Naive B cell (primary cell): ENCODE measurements around the gene DDX42. TPM values are rescaled to one million over a fixed set of nuclear protein-coding genes. Genes with fewer than 3 reads are reported as not detected.
A peak's percentile ranks its signal among the peaks of the same experiment; 100 is the strongest.

ENCODE experiments used
- ATAC-seq, 2 donors: fragments of 150-1000 bp; cut with Tn5 transposase; 2 replicates each; pipeline ENCODE4 v1.10.0; 2021; ENCODE audit warnings: low read depth in 2 of 2, mild to moderate bottlenecking in 2 of 2, moderate library complexity in 2 of 2
- DNase-seq: peaks from one replicate; pipeline ENCODE4 v3.0.0; 2022
- H3K27ac Mint-ChIP-seq, 6 donors: one replicate each; pipeline ENCODE4 v1.8.0; 2020 to 2022; ENCODE audit warnings: mild to moderate bottlenecking in 6 of 6, mixed read lengths in 6 of 6, moderate library complexity in 5 of 6, inconsistent platforms in 2 of 6
- H3K27me3 Mint-ChIP-seq, 3 donors: one replicate each; pipeline ENCODE4 v1.8.0; 2021 to 2022; ENCODE audit warnings: mixed read lengths in 3 of 3, mild to moderate bottlenecking in 1 of 3
- H3K36me3 Mint-ChIP-seq, 2 donors: one replicate each; pipeline ENCODE4 v1.8.0; 2020 to 2022; ENCODE audit warnings: mixed read lengths in 2 of 2, inconsistent platforms in 1 of 2, mild to moderate bottlenecking in 1 of 2
- H3K4me1 Mint-ChIP-seq, 3 donors: one replicate each; pipeline ENCODE4 v1.8.0; 2020 to 2022; ENCODE audit warnings: mixed read lengths in 3 of 3, inconsistent platforms in 1 of 3, mild to moderate bottlenecking in 1 of 3, moderate library complexity in 1 of 3
- H3K4me3 Mint-ChIP-seq, 8 donors: one replicate each; pipeline ENCODE4 v1.8.0; 2020 to 2022; ENCODE audit warnings: mild to moderate bottlenecking in 8 of 8, mixed read lengths in 8 of 8, moderate library complexity in 8 of 8, inconsistent platforms in 2 of 8
- H3K9me3 Mint-ChIP-seq, 7 donors: one replicate each; pipeline ENCODE4 v1.8.0; 2020 to 2022; ENCODE audit warnings: mixed read lengths in 7 of 7, mild to moderate bottlenecking in 5 of 7, inconsistent platforms in 2 of 7, moderate library complexity in 1 of 7
- polyA plus RNA-seq, 6 donors: library from polyadenylated mRNA; unstranded; fragments of 300-500 nt; fragmentation: Illumina TruSeq; gene quantifications; one replicate each; pipeline ENCODE4 v1.2.3, GENCODE V29; 2021; ENCODE audit warnings: low read depth in 6 of 6

The DDX42 gene
- 10 to 100 TPM in 4 of 6 donors, 1 to 10 TPM in 2; 6.3 to 24.1 (median 13.5) TPM for polyA plus RNA-seq

GRCh38 chr17:63774141-63774968, at the start of gene DDX42:
Gene DDX42 (plus strand): TSS chr17:63774170. CDS start chr17:63787050, 12,880 bp downstream.
- H3K27ac Mint-ChIP-seq: peak within 1 kb of the TSS; percentile 97 to 100 (median 99)
- H3K27me3 Mint-ChIP-seq: no peaks in the 10 kb centered on the region
- no peaks in the 10 kb centered on the region for H3K9me3 Mint-ChIP-seq
- peaks cover 44 to 71% (median 67%) of the 10 kb centered on the region in 3 donors for H3K4me1 Mint-ChIP-seq
- DNase-seq (no peak), ATAC-seq (peak; percentile 6 to 11)
- H3K36me3 Mint-ChIP-seq: no peaks in the 10 kb centered on the region
- H3K4me3 Mint-ChIP-seq: peak within 1 kb of the TSS; percentile 90 to 99 (median 96)

DNA sequence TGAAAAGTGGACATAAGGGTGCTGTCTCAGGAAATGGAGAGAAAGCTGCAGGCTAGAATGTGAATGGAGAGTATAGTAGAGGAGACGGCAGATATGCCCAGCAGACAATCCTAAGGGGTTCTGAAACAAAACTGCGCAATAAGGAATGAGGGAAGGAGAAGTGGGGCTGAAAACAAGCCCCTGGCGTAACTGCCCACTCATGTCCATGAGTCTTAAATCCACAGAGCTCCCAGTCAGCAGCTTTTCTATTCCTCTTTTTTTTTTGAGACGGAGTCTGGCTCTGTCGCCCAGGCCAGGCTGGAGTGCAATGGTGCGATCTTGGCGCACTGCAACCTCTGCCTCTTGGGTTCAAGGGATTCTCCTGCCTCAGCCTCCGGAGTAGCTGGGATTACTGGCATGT, 38.3 kb upstream of the DDX42 start:
- H3K4me1 Mint-ChIP-seq: peaks cover 4 to 15% (median 13%) of the 10 kb centered on the region in 3 donors
- H3K4me3 Mint-ChIP-seq: no peak overlapping the region
- DNase-seq: no peak
- no peak for ATAC-seq
- H3K27ac Mint-ChIP-seq: peak overlapping the region in 2 of 6 donors; percentile 37 to 66
- no peaks in the 10 kb centered on the region for H3K9me3 Mint-ChIP-seq
- H3K36me3 Mint-ChIP-seq: no peaks in the 10 kb centered on the region
- H3K27me3 Mint-ChIP-seq: no peaks in the 10 kb centered on the region

GRCh38 chr17:63740464-63741142, 33.4 kb upstream of the DDX42 start:
- no peaks in the 10 kb centered on the region for H3K36me3 Mint-ChIP-seq
- H3K9me3 Mint-ChIP-seq: no peaks in the 10 kb centered on the region
- no peaks in the 10 kb centered on the region for H3K27me3 Mint-ChIP-seq
- peak overlapping the region; percentile 79 to 100 (median 96) for H3K27ac Mint-ChIP-seq
- H3K4me1 Mint-ChIP-seq: peaks cover 12 to 33% (median 31%) of the 10 kb centered on the region in 3 donors
- DNase-seq: no peak
- H3K4me3 Mint-ChIP-seq: peak overlapping the region; percentile 83 to 99 (median 92)
- ATAC-seq: no peak

DNA sequence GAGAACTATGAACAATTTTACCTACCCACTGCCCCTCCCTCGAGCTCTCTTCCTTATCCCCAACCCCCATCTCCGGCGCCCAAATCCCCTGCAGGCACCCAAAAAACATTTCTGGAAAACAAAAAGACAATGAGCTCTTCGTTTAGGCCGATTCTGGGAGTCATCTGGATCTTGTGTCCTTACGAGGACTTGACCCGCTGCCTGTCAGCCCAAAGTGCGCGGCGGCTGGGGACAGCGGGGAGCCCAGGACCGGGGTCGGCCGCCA, 32.9 kb upstream of the DDX42 start:
- Mint-ChIP-seq H3K27ac (peak overlapping the region; percentile 94 to 100 (median 96)), H3K4me1 (peaks cover 12 to 33% (median 31%) of the 10 kb centered on the region in 3 donors), H3K9me3 (no peaks in the 10 kb centered on the region), H3K36me3 (no peaks in the 10 kb centered on the region), H3K4me3 (peak overlapping the region; percentile 83 to 99 (median 92)), H3K27me3 (no peaks in the 10 kb centered on the region)
- DNase-seq (no peak), ATAC-seq (peak in 1 of 2 donors; percentile 0)

- peak within 1 kb of the TSS; percentile 83 to 99 (median 92) for H3K4me3 Mint-ChIP-seq
- DNase-seq: peak; percentile 99
- no peaks in the 10 kb centered on the region for H3K27me3 Mint-ChIP-seq
- H3K9me3 Mint-ChIP-seq: no peaks in the 10 kb centered on the region
- H3K36me3 Mint-ChIP-seq: no peaks in the 10 kb centered on the region
- peaks cover 12 to 33% (median 26%) of the 10 kb centered on the region in 3 donors for H3K4me1 Mint-ChIP-seq
- H3K27ac Mint-ChIP-seq: peak within 1 kb of the TSS; percentile 94 to 100 (median 98)
- peak; percentile 79 to 81 for ATAC-seq
Observed at GRCh38 chr17:63741408-63742173, 32.4 kb upstream of the DDX42 start, which contains the start of gene STRADA. Gene STRADA (minus strand): TSS chr17:63741799. CDS start chr17:63728369, 13,430 bp downstream.

- no peaks in the 10 kb centered on the region for H3K9me3 Mint-ChIP-seq
- H3K27me3 Mint-ChIP-seq: no peaks in the 10 kb centered on the region
- peaks cover 5 to 16% of the 10 kb centered on the region in 2 donors for H3K36me3 Mint-ChIP-seq
- ATAC-seq (peak; percentile 92 to 93), DNase-seq (peak; percentile 25)
- peak overlapping the region; percentile 6 to 75 (median 46) for H3K27ac Mint-ChIP-seq
- peaks cover 5 to 9% (median 8%) of the 10 kb centered on the region in 3 donors for H3K4me1 Mint-ChIP-seq
- H3K4me3 Mint-ChIP-seq: peak overlapping the region in 7 of 8 donors; percentile 3 to 72 (median 30)
Observed at GRCh38 chr17:63751806-63752205, 22.2 kb upstream of the DDX42 start.

- ATAC-seq (no peak), DNase-seq (no peak)
- Mint-ChIP-seq H3K4me1 (peaks cover 5 to 14% (median 8%) of the 10 kb centered on the region in 3 donors), H3K9me3 (no peaks in the 10 kb centered on the region), H3K4me3 (no peak overlapping the region), H3K27me3 (no peaks in the 10 kb centered on the region), H3K27ac (no peak overlapping the region), H3K36me3 (peaks cover 5 to 16% of the 10 kb centered on the region in 2 donors)
Observed at GRCh38 chr17:63752707-63753106, 21.3 kb upstream of the DDX42 start.

DNA sequence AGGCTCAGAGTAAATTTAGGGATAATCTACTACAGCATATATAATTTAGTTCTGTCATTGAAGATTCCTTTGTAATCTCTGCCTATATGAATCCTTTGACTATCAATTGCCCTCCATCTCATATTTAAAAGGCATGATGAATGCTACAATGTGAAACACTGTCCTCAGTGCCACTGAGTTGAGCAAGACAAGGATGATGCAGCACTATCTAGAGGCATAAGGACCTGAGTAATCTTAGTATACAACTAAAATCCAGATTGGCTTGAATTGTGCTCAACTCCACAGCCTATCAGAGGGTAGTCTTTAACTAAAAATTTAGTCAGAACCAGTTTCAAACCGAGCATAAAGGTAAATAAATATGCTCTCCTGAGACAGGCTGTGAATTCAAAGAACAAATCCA, 20.8 kb upstream of the DDX42 start:
- H3K36me3 Mint-ChIP-seq: peaks cover 5 to 16% of the 10 kb centered on the region in 2 donors
- H3K27ac Mint-ChIP-seq: no peak overlapping the region
- ATAC-seq: no peak

GRCh38 chr17:63754046-63754445, 19.9 kb upstream of the DDX42 start:
- H3K9me3 Mint-ChIP-seq: no peaks in the 10 kb centered on the region
- H3K4me1 Mint-ChIP-seq: peaks cover 5 to 14% (median 13%) of the 10 kb centered on the region in 3 donors
- H3K27ac Mint-ChIP-seq: no peak overlapping the region
- DNase-seq (no peak), ATAC-seq (no peak)
- H3K27me3 Mint-ChIP-seq: no peaks in the 10 kb centered on the region
- H3K4me3 Mint-ChIP-seq: no peak overlapping the region
- peaks cover 5 to 16% of the 10 kb centered on the region in 2 donors for H3K36me3 Mint-ChIP-seq

More for the DNA sequence above, 20.8 kb upstream of the DDX42 start:
- Mint-ChIP-seq H3K9me3 (no peaks in the 10 kb centered on the region), H3K4me1 (peaks cover 5 to 14% (median 8%) of the 10 kb centered on the region in 3 donors), H3K27me3 (no peaks in the 10 kb centered on the region), H3K4me3 (no peak overlapping the region)
- no peak for DNase-seq

GRCh38 chr17:63758428-63758827, 15.5 kb upstream of the DDX42 start:
- H3K9me3 Mint-ChIP-seq: no peaks in the 10 kb centered on the region
- DNase-seq: no peak
- peak overlapping the region in 3 of 6 donors; percentile 59 to 68 (median 67) for H3K27ac Mint-ChIP-seq
- no peak for ATAC-seq
- no peak overlapping the region for H3K4me3 Mint-ChIP-seq
- H3K4me1 Mint-ChIP-seq: peaks cover 10 to 31% (median 23%) of the 10 kb centered on the region in 3 donors
- no peaks in the 10 kb centered on the region for H3K27me3 Mint-ChIP-seq
- H3K36me3 Mint-ChIP-seq: peaks cover 0 to 15% of the 10 kb centered on the region in 2 donors

GRCh38 chr17:63760771-63761539, 13.0 kb upstream of the DDX42 start:
- DNase-seq (no peak), ATAC-seq (no peak)
- Mint-ChIP-seq H3K9me3 (no peaks in the 10 kb centered on the region), H3K4me3 (peak overlapping the region in 2 of 8 donors; percentile 9 to 63), H3K36me3 (peaks cover 9 to 13% of the 10 kb centered on the region in 2 donors), H3K27me3 (no peaks in the 10 kb centered on the region), H3K4me1 (peaks cover 14 to 33% (median 26%) of the 10 kb centered on the region in 3 donors), H3K27ac (peak overlapping the region in 3 of 6 donors; percentile 63 to 80 (median 77))
